Transverse colon (tissue), 4 donors: ENCODE measurements around the gene ANO9.

ENCODE experiments used
- POLR2AphosphoS5 ChIP-seq, 3 donors: sonication (generic); formaldehyde crosslinking; IDR thresholded peaks; one replicate each; pipeline ENCODE4 v1.6.1; 2016; ENCODE audit warnings: antibody characterized with exemption in 3 of 3
- TF ChIP-seq, protein P1 (sequence below), 5 experiments: fragments of 200-600 bp in 3 of 5; fragments of 450-650 bp in 2 of 5; sonication (generic) in 3 of 5; IDR thresholded peaks; 1 replicate in 2 of 5; 2 replicates in 3 of 5; pipeline ENCODE4 v1.5.1; 2016 to 2017; ENCODE audit warnings: antibody characterized with exemption in 5 of 5, inconsistent platforms in 3 of 5, mild to moderate bottlenecking in 2 of 5, moderate library complexity in 1 of 5

DNA sequence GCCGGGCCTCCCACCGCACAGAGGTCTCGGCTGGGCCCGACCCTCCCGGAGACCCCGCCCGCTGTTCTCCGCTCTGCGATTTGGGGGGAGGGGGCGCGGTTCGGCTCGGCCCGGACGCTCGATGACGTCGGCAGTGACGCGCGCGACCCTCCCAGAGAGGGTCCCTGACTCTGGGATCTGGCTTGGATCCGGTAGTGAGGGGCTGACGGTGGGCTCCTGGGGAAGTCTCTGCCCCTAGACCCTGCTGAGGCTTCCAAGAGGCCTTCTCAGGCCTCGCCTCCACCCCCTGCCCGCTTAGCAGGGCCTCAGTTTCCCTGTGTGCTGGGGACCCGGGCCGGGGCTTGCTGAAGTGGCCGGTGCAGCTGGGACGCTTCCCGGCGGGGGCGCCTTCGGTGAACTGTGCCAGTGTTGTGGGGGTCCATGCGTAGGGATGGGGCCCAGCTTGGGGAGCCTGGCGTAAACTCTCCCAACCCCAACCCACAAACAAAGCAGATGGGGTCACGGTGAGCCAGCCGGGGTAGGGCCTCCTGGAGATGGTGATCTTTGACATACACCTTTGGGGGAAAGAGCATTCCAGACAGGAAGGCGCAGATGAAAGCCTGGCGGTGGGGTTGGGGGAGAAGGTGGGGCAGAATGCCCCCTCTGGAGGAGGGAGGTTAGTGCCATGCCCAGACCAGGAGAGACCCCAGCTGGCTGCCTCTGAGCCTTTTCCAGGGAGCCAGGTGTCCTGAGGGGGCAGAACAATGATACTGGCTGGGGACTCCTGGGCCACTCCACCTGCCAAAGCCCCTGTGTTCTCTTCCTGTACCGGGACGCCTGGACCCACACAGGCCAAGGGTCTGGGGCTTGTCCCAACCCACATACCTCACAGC is 71.5 kb downstream of the ANO9 start:
- TF ChIP-seq, protein P1, sequence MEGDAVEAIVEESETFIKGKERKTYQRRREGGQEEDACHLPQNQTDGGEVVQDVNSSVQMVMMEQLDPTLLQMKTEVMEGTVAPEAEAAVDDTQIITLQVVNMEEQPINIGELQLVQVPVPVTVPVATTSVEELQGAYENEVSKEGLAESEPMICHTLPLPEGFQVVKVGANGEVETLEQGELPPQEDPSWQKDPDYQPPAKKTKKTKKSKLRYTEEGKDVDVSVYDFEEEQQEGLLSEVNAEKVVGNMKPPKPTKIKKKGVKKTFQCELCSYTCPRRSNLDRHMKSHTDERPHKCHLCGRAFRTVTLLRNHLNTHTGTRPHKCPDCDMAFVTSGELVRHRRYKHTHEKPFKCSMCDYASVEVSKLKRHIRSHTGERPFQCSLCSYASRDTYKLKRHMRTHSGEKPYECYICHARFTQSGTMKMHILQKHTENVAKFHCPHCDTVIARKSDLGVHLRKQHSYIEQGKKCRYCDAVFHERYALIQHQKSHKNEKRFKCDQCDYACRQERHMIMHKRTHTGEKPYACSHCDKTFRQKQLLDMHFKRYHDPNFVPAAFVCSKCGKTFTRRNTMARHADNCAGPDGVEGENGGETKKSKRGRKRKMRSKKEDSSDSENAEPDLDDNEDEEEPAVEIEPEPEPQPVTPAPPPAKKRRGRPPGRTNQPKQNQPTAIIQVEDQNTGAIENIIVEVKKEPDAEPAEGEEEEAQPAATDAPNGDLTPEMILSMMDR (IDR thresholded peaks at IDR 0.05) = no peak
- no peak for TF ChIP-seq POLR2AphosphoS5 (IDR thresholded peaks at IDR 0.05)
